Muscle of leg (tissue), 11 donors: ENCODE measurements around the gene ERN1. TPM values are rescaled to one million over a fixed set of nuclear protein-coding genes. Genes with fewer than 3 reads are reported as not detected.
A peak's percentile ranks its signal among the peaks of the same experiment; 100 is the strongest.

Experiments
- DNase-seq: peaks from one replicate; pipeline ENCODE4 v3.0.0; 2013
- H3K27ac ChIP-seq: one replicate; pipeline ENCODE4 v1.5.1; 2013; ENCODE audit warnings: mild to moderate bottlenecking, low read length, control low read depth
- H3K27me3 ChIP-seq: one replicate; pipeline ENCODE4 v1.6.1; 2013; ENCODE audit warnings: low read length; ENCODE audit not compliant: control insufficient read depth, insufficient read depth
- H3K36me3 ChIP-seq: one replicate; pipeline ENCODE4 v1.6.1; 2013; ENCODE audit warnings: low read length; ENCODE audit not compliant: control insufficient read depth, insufficient read depth
- H3K4me1 ChIP-seq: one replicate; pipeline ENCODE4 v1.6.1; 2013; ENCODE audit warnings: low read length; ENCODE audit not compliant: control insufficient read depth, insufficient read depth
- H3K4me3 ChIP-seq: one replicate; pipeline ENCODE4 v1.5.1; 2013; ENCODE audit warnings: low read length, control low read depth
- H3K9me3 ChIP-seq: replicated peaks from 2 replicates; pipeline ENCODE4 v1.6.1; 2013; ENCODE audit warnings: low read depth, low read length; ENCODE audit not compliant: control insufficient read depth
- WGBS: methylation state at CpG from one replicate; pipeline ENCODE4 v1.1.5; 2013; ENCODE audit warnings: missing lambda C conversion rate; ENCODE audit not compliant: insufficient coverage; 5-methylcytosine and 5-hydroxymethylcytosine counted together
- polyA plus RNA-seq, 8 donors: library from polyadenylated mRNA; unstranded; fragments of 120-200 nt; gene quantifications; one replicate each; pipeline versions ENCODE4 v1.2.1 to v1.2.3, GENCODE V29; 2013; ENCODE audit warnings: inconsistent platforms in 1 of 8, low replicate concordance in 1 of 8; ENCODE audit not compliant: insufficient read length in 8 of 8, insufficient read depth in 1 of 8
- total RNA-seq: library from RNA; stranded (reverse); fragments of 120-200 nt; gene quantifications from one replicate; pipeline ENCODE4 v1.2.4, GENCODE V29; 2013

Gene ERN1
- total and polyA plus RNA-seq, 9 donors, result 3.4 to 5.7 (median 4.8) TPM

DNA sequence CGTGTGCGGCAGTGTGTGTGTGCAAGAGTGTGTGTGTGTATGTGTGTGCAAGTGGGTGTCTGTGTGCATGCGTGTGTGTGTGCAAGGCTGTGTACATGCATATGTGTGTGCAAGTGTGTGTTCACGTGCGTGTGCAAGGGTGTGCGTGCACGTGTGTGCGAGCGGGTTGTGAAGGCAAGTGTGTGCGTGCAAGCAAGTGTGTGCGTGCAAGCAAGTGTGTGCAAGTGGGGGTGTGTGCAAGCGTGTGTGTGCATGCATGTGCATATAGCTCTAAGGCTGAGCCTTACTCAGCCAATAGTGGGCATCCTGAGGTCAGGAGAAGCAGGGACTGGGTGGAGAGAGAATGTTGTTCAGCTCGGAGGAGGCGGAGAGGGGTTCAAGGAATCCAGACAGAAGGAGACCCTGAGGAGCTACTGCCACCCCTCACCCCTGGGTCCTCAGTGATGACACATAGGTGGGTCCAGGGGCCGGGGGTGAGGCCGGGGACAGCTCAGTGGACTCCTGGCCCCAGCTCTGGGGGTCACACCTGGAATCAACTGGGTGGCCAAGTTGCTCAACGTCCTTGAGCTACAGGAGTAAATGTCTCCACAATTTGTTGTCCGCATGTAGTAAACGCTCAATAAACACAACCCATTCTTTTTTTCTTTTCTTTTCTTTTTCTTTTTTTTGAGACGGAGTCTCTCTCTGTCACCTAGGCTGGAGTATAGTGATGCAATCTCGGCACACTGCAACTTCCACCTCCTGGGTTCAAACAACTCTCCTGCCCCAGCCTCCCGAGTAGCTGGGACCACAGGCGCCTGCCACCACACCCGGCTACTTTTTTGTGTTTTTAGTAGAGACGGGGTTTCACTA, 130.0 kb downstream of the ERN1 start:
- Histone ChIP-seq H3K27me3 (peaks cover 9% of the 10 kb centered on the region), H3K4me1 (peaks cover 35% of the 10 kb centered on the region), H3K4me3 (no peak overlapping the region), H3K36me3 (peaks cover 1% of the 10 kb centered on the region), H3K27ac (no peak overlapping the region), H3K9me3 (no peaks in the 10 kb centered on the region)
- DNase-seq, result no peak
- WGBS, result 82% methylated on average over 17 of the region's 25 CpGs

- Histone ChIP-seq H3K27ac (no peak overlapping the region), H3K36me3 (no peaks in the 10 kb centered on the region), H3K4me3 (peak overlapping the region; percentile 69), H3K27me3 (peaks cover 9% of the 10 kb centered on the region), H3K4me1 (peaks cover 33% of the 10 kb centered on the region), H3K9me3 (no peaks in the 10 kb centered on the region)
- DNase-seq, result no peak
- 20% methylated on average over 28 of the region's 33 CpGs for WGBS
These were observed 130.9 kb downstream of the ERN1 start for GRCh38 chr17:63998721-63999679.

DNA sequence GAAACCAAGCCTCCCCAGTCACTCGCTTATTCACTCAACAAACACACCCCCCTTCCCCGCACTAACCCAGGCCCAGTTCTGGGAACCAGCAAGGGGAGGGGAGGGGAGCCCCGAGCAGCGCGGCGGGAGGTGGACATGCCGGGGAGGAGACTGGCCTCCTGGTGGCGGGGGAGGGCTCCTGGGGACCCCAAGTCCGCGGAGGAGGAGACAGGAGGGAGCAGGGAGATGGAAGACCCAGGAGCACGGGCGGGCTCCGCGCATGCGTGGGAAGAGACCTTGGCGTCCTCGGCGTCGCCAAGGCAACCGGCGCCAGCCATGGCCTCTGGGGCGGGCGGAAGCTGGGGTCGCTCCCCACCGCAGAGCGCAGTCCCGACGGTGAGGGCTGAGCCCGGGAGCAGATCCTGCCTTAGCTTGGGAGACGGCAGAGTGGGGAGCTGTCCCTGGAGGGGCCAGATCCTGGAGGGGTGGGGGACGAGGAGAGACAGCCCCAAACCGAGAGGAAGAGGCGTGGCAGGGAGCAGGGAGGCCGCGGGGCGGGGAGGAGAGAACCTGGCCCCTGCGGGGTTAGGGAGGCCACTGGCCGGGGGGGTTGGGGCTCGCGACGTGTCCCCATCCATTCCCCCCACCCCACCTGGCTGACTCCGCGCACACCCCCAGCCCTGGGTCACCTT, 131.8 kb downstream of the ERN1 start, which contains the start of gene PRR29:
PRR29 (plus strand) TSS at position 302 of the 671 bp plus-strand sequence; CDS start at position 316, 14 bp downstream.
- DNase-seq, result peak; percentile 81
- WGBS, result under 1% methylated on average over 32 of the region's 43 CpGs
- H3K36me3 ChIP-seq, result no peaks in the 10 kb centered on the region
- H3K9me3 ChIP-seq, result no peaks in the 10 kb centered on the region
- peak within 1 kb of the TSS; percentile 69 for H3K4me3 ChIP-seq
- H3K27ac ChIP-seq, result peak within 1 kb of the TSS; percentile 90
- peaks cover 33% of the 10 kb centered on the region for H3K4me1 ChIP-seq
- peaks cover 9% of the 10 kb centered on the region for H3K27me3 ChIP-seq

DNA sequence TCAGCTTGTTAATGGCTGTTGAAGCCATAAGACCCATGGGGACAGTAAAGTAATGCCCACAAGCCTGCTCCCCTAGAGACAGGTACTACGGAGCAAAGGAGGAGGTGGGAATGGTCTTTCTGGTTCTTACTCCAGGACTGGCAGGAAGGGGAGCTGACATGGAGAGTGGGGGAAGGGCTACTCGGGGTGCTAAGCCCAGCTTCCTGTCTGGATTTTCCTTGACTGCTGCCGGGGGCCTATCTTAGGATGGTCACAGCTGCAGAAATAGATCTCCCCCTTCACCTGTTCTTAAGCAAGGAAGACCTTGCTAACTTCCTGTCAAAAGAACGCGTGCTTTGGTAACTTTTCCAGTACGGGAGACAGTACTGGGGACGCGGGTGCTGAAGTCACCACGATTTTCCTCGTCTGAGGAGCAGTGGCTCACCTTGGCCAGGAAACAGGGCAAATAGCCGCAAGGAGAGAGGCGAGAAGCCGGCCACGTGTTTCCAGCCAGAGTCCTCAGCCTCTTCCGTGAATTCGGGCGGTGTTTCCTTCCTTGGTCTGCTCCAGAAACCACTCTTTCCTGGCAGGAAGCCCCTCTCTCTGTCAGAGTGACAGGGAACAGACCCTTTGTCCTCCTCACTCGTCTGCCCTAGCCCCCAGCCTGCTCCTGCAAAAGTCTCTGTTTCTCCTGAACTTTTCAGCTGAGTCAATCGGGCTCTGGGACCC, 132.4 kb downstream of the ERN1 start:
- peak overlapping the region; percentile 90 for H3K27ac ChIP-seq
- peaks cover 33% of the 10 kb centered on the region for H3K4me1 ChIP-seq
- H3K27me3 ChIP-seq, result peaks cover 11% of the 10 kb centered on the region
- WGBS, result 10% methylated on average over 16 of the region's 19 CpGs
- no peaks in the 10 kb centered on the region for H3K36me3 ChIP-seq
- H3K4me3 ChIP-seq, result peak overlapping the region; percentile 69
- H3K9me3 ChIP-seq, result no peaks in the 10 kb centered on the region
- peak; percentile 73 for DNase-seq

GRCh38 chr17:63996430-63997182, 133.3 kb downstream of the ERN1 start:
- Histone ChIP-seq H3K9me3 (no peaks in the 10 kb centered on the region), H3K27me3 (peaks cover 12% of the 10 kb centered on the region)
- WGBS, result 96% methylated on average over 7 of the region's 11 CpGs

DNA sequence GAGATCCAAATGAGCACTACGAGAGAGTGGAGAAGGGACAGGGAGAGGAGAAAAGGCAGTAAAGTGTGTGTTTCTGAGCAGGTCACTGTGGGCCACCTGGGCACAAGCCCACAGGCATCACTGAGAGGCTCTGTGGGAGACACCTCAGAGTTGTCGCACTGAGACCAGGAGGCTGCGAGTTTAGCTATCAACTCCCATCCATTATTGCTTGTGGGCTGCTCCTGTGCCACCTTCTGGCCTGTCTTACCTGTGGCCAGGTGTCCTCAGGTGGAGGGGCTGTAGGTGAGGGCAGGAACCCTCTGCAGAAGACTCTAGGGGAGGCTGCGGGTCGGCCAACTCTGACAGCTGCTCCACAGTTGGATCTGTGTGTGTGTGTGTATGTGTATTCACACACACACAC, 134.3 kb downstream of the ERN1 start:
- no peak for DNase-seq
- Histone ChIP-seq H3K4me1 (peaks cover 26% of the 10 kb centered on the region), H3K27me3 (peaks cover 12% of the 10 kb centered on the region), H3K27ac (no peak overlapping the region), H3K36me3 (no peaks in the 10 kb centered on the region), H3K9me3 (no peaks in the 10 kb centered on the region), H3K4me3 (no peak overlapping the region)
- 54% methylated on average over 1 of the region's 5 CpGs for WGBS

More at GRCh38 chr17:63996430-63997182, 133.3 kb downstream of the ERN1 start:
- H3K36me3 ChIP-seq, result no peaks in the 10 kb centered on the region
- no peak overlapping the region for H3K4me3 ChIP-seq
- no peak for DNase-seq
- peaks cover 27% of the 10 kb centered on the region for H3K4me1 ChIP-seq
- H3K27ac ChIP-seq, result peak overlapping the region; percentile 90

- H3K27ac ChIP-seq, result no peak overlapping the region
- no peaks in the 10 kb centered on the region for H3K36me3 ChIP-seq
- 82% methylated on average over 3 of the region's 3 CpGs for WGBS
- no peaks in the 10 kb centered on the region for H3K9me3 ChIP-seq
- H3K4me1 ChIP-seq, result peaks cover 39% of the 10 kb centered on the region
- DNase-seq, result no peak
- no peak overlapping the region for H3K4me3 ChIP-seq
- H3K27me3 ChIP-seq, result peaks cover 14% of the 10 kb centered on the region
These were observed 136.5 kb downstream of the ERN1 start for GRCh38 chr17:63993368-63993985.

DNA sequence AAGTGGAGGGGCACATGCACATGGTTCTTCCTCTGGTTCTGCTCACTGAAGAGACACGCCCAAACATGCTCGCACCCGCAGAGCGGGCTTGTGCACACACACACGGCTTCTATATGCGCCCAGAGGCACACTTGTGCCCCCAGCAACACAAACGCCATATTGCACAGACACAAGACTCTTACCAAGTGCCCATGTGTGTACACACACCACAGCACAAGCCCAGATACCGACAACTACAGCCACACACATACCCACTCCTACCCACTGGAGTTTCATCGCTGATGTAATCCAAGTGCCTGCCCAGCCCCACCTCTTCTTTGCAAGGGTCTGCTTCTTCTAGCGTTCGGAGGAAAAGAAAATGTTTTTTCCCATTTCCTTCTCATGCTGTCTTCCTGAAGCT, 138.3 kb downstream of the ERN1 start:
- Histone ChIP-seq H3K27ac (no peak overlapping the region), H3K36me3 (no peaks in the 10 kb centered on the region), H3K27me3 (peaks cover 4% of the 10 kb centered on the region), H3K9me3 (no peaks in the 10 kb centered on the region), H3K4me1 (peaks cover 38% of the 10 kb centered on the region), H3K4me3 (no peak overlapping the region)
- DNase-seq, result no peak
- WGBS, result 65% methylated on average over 8 of the region's 11 CpGs
